GM23338 (cell line): Measurements from ENCODE around the gene ZDHHC16. TPM values are rescaled to one million over a fixed set of nuclear protein-coding genes. Genes with fewer than 3 reads are reported as not detected.

Source experiments
- ATAC-seq: fragments of 200-7000 bp; cut with Tn5 transposase; 3 replicates; pipeline ENCODE4 v1.9.1; 2020
- DNase-seq: peaks from one replicate; pipeline ENCODE4 v3.0.0-alpha.2; 2015; ENCODE audit warnings: low spot score
- H2AFZ ChIP-seq: fragments of 200-600 bp; sonication (generic); 2 replicates; pipeline ENCODE4 v1.8.0; 2016; ENCODE audit warnings: antibody characterized with exemption, mild to moderate bottlenecking, moderate library complexity
- H3F3A ChIP-seq: fragments of 200-600 bp; sonication (generic); replicated peaks from 2 replicates; pipeline ENCODE4 v1.8.0; 2017; ENCODE audit warnings: antibody characterized with exemption, mixed run types, low read depth
- H3K27ac ChIP-seq: fragments of 200-600 bp; sonication (generic); 2 replicates; pipeline ENCODE4 v1.6.1; 2016; ENCODE audit warnings: low read depth
- H3K27me3 ChIP-seq: fragments of 200-600 bp; sonication (generic); 2 replicates; pipeline ENCODE4 v1.8.0; 2016; ENCODE audit warnings: mild to moderate bottlenecking, mixed run types, moderate library complexity; ENCODE audit not compliant: insufficient read depth
- H3K36me3 ChIP-seq: fragments of 200-600 bp; sonication (generic); 2 replicates; pipeline ENCODE4 v1.8.0; 2016; ENCODE audit warnings: mild to moderate bottlenecking; ENCODE audit not compliant: insufficient read depth
- H3K4me1 ChIP-seq: fragments of 200-600 bp; sonication (generic); 2 replicates; pipeline ENCODE4 v1.8.0; 2016; ENCODE audit warnings: mild to moderate bottlenecking, moderate library complexity; ENCODE audit not compliant: insufficient read depth
- H3K4me2 ChIP-seq: fragments of 200-600 bp; sonication (generic); 2 replicates; pipeline ENCODE4 v1.7.1; 2017; ENCODE audit warnings: mixed run types
- H3K4me3 ChIP-seq: fragments of 200-600 bp; sonication (generic); 2 replicates; pipeline ENCODE4 v1.6.1; 2016; ENCODE audit warnings: mixed run types
- H3K79me2 ChIP-seq: fragments of 200-600 bp; sonication (generic); replicated peaks from 2 replicates; pipeline ENCODE4 v1.8.0; 2017; ENCODE audit warnings: mild to moderate bottlenecking; ENCODE audit not compliant: insufficient read depth
- H3K9me2 ChIP-seq: fragments of 200-600 bp; sonication (generic); 2 replicates; pipeline ENCODE4 v1.8.0; 2017; ENCODE audit not compliant: insufficient read depth
- H4K20me1 ChIP-seq: fragments of 200-600 bp; sonication (generic); replicated peaks from 2 replicates; pipeline ENCODE4 v1.8.0; 2017; ENCODE audit warnings: mild to moderate bottlenecking; ENCODE audit not compliant: insufficient read depth
- H3K27ac Mint-ChIP-seq: 2 replicates; pipeline ENCODE4 v1.8.0; 2020; ENCODE audit warnings: inconsistent platforms, mild to moderate bottlenecking, moderate library complexity, mixed read lengths
- H3K27me3 Mint-ChIP-seq: 3 replicates; pipeline ENCODE4 v1.8.0; 2022; ENCODE audit warnings: low read depth, mild to moderate bottlenecking, moderate library complexity, mixed read lengths, inconsistent platforms; ENCODE audit not compliant: insufficient read depth, poor library complexity
- H3K36me3 Mint-ChIP-seq: 3 replicates; pipeline ENCODE4 v1.8.0; 2021; ENCODE audit warnings: low read depth, mild to moderate bottlenecking, inconsistent platforms, moderate library complexity, mixed read lengths
- H3K4me1 Mint-ChIP-seq: 3 replicates; pipeline ENCODE4 v1.8.0; 2020; ENCODE audit warnings: mild to moderate bottlenecking, inconsistent platforms, mixed read lengths
- H3K4me3 Mint-ChIP-seq: 3 replicates; pipeline ENCODE4 v1.8.0; 2021; ENCODE audit warnings: moderate library complexity, mild to moderate bottlenecking, inconsistent platforms, mixed read lengths
- H3K9me3 Mint-ChIP-seq: 3 replicates; pipeline ENCODE4 v1.8.0; 2020; ENCODE audit warnings: moderate library complexity, mild to moderate bottlenecking, inconsistent platforms, mixed read lengths
- CTCF ChIP-seq, 2 experiments: fragments of 200-600 bp in 1 of 2; sonication (generic) in 1 of 2; conservative IDR thresholded peaks; 2 replicates each; pipeline versions ENCODE4 v1.5.1 to v1.6.1; 2016 to 2017; ENCODE audit warnings: antibody characterized with exemption in 2 of 2, low read depth in 2 of 2, mild to moderate bottlenecking in 2 of 2, moderate library complexity in 1 of 2
- EZH2 ChIP-seq: fragments of 200-600 bp; sonication (generic); IDR thresholded peaks from one replicate; pipeline ENCODE4 v1.8.0; 2017; ENCODE audit warnings: antibody characterized with exemption, mild to moderate bottlenecking, low read depth; ENCODE audit not compliant: unreplicated experiment
- NANOG ChIP-seq: IDR thresholded peaks from 2 replicates; pipeline ENCODE4 v1.6.1; 2016; ENCODE audit warnings: antibody characterized with exemption, borderline replicate concordance
- POLR2AphosphoS5 ChIP-seq: IDR thresholded peaks from 2 replicates; pipeline ENCODE4 v1.6.1; 2016; ENCODE audit warnings: antibody characterized with exemption, low read depth
- REST ChIP-seq: IDR thresholded peaks from one replicate; pipeline ENCODE4 v1.6.1; 2018; ENCODE audit warnings: antibody characterized with exemption; ENCODE audit not compliant: unreplicated experiment
- STAT1 ChIP-seq: IDR thresholded peaks from one replicate; pipeline ENCODE4 v1.6.1; 2016; ENCODE audit warnings: antibody characterized with exemption; ENCODE audit not compliant: unreplicated experiment
- ZNF114 ChIP-seq: fragments of 250-450 bp; sonication (Bioruptor Pico); IDR thresholded peaks from 2 replicates; pipeline ENCODE4 v1.5.0; 2020; ENCODE audit warnings: mild to moderate bottlenecking, moderate library complexity
- ZNF331 ChIP-seq: fragments of 250-450 bp; sonication (Bioruptor Pico); IDR thresholded peaks from 2 replicates; pipeline ENCODE4 v1.5.0; 2020; ENCODE audit warnings: low read depth, mild to moderate bottlenecking, moderate library complexity
- ZNF462 ChIP-seq: fragments of 250-450 bp; sonication (Bioruptor Pico); IDR thresholded peaks from 2 replicates; pipeline ENCODE4 v1.5.0; 2020; ENCODE audit warnings: mild to moderate bottlenecking, moderate library complexity
- polyA plus RNA-seq: library from polyadenylated mRNA; unstranded; fragments of >200 nt; fragmentation: Nextera tagmentation; extraction: Ambion mirVana; gene quantifications from 2 replicates; pipeline ENCODE4 v1.2.1, GENCODE V29; 2016
- total RNA-seq: library from RNA; depleted of rRNA; stranded (reverse); fragments of >200 nt; shearing (Covaris generic); gene quantifications from 2 replicates; pipeline ENCODE4 v1.2.3, GENCODE V29; 2014

Gene ZDHHC16
- total and polyA plus RNA-seq, 2 experiments from 2014 or later, result 35.1 to 58.2 TPM

DNA sequence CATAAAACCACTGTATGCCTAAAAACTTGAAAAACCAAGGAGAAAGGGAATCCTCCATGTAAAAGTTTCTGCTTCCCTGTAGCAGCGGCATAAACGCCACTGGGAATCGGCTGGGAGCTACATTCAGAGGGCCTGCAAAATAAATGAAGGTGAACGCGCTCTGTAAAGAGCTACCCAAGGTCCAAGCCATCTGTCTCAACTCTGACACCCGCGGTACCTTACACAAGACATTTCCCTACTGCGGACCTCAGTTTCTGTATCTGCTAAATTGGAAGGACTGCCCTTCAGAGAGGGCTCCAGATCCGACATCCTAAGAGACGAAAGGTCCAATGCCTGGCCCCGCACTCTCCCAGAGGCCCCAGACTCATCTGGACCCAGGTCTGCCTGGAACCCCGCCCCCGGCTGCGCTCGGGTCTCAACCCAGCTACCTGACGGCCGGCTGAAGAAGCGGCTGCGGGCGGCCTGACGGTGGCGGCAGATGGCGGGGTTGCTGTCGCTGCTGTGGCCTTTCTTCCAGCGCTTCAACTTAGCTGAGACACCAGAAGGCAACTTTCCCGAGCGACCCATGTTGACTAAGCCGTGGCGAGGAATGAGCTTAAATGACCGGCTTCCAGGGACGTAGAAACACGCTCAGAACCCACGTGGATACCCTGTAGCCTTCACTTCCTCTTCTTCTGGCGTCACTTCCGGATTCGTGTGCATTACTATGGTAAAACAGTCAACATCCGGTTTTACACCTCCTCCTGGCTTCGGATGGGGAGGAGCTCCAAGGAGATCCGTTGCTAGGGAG, 45.1 kb upstream of the ZDHHC16 start, which contains the start of gene RRP12 (continued):
- no peak for TF ChIP-seq ZNF462 (CRISPR knock-in tag)

DNA sequence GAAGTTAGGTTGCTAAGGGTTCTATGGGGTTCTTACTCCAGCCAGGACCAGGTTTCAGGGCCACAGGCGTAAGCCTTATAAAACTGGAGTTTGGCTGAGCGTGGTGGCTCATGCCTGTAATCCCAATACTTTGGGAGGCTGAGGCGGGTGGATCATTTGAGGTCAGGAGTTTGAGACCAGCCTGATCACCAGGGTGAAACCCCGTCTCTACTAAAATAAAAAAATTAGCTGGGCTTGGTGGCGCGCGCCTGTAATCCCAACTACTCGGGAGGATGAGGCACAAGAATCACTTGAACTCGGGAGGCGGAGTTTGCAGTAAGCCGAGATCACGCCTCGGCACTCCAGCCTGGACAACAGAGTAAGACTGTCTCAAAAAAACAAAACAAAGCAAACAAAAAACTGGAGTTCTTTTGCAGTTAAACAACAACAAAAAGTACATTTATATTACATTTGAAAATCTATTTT, 44.5 kb upstream of the ZDHHC16 start:
- peaks cover 23% of the 10 kb centered on the region for H3K79me2 ChIP-seq
- H3K9me3 Mint-ChIP-seq, result no peaks in the 10 kb centered on the region
- H3K4me3 ChIP-seq, result peak overlapping the region; percentile 82
- H3F3A ChIP-seq, result peaks cover 4% of the 10 kb centered on the region; the same call in 1 of the 2 replicates
- H3K4me1 Mint-ChIP-seq, result peaks cover 5% of the 10 kb centered on the region; the same call in 2 of the 3 replicates
- H3K9me2 ChIP-seq, result no peaks in the 10 kb centered on the region
- peaks cover 8% of the 10 kb centered on the region; the same call in 1 of the 2 replicates for H3K4me1 ChIP-seq
- no peaks in the 10 kb centered on the region for H3K27me3 ChIP-seq
- peaks cover 9% of the 10 kb centered on the region for H4K20me1 ChIP-seq
- peaks cover 25% of the 10 kb centered on the region for H3K36me3 ChIP-seq
- peak; percentile 21 for DNase-seq
- H3K4me2 ChIP-seq, result no peak overlapping the region
- H3K36me3 Mint-ChIP-seq, result peaks cover 17% of the 10 kb centered on the region; the same call in 2 of the 3 replicates
- H3K27ac Mint-ChIP-seq, result peak overlapping the region; percentile 96
- H3K27ac ChIP-seq, result peak overlapping the region; percentile 40
- H2AFZ ChIP-seq, result no peak overlapping the region
- no peak for ATAC-seq
- H3K27me3 Mint-ChIP-seq, result peaks cover 3% of the 10 kb centered on the region
- H3K4me3 Mint-ChIP-seq, result peak overlapping the region; percentile 97
- no peak for TF ChIP-seq POLR2AphosphoS5
- TF ChIP-seq ZNF114 (CRISPR knock-in tag), result no peak
- TF ChIP-seq REST, result no peak
- TF ChIP-seq ZNF331 (CRISPR knock-in tag), result no peak
- TF ChIP-seq CTCF (conservative IDR thresholded peaks at IDR 0.05; ENCODE audit: low read depth in 2 of 2), result no peak
- TF ChIP-seq STAT1, result no peak
- TF ChIP-seq NANOG, result no peak
- TF ChIP-seq EZH2, result no peak
